ENCODE results near the gene NOS3. TPM values are rescaled to one million over a fixed set of nuclear protein-coding genes. Genes with fewer than 3 reads are reported as not detected.

The NOS3 gene
- total RNA-seq, 1 experiment from 2014 or later, result 3.2 TPM

DNA sequence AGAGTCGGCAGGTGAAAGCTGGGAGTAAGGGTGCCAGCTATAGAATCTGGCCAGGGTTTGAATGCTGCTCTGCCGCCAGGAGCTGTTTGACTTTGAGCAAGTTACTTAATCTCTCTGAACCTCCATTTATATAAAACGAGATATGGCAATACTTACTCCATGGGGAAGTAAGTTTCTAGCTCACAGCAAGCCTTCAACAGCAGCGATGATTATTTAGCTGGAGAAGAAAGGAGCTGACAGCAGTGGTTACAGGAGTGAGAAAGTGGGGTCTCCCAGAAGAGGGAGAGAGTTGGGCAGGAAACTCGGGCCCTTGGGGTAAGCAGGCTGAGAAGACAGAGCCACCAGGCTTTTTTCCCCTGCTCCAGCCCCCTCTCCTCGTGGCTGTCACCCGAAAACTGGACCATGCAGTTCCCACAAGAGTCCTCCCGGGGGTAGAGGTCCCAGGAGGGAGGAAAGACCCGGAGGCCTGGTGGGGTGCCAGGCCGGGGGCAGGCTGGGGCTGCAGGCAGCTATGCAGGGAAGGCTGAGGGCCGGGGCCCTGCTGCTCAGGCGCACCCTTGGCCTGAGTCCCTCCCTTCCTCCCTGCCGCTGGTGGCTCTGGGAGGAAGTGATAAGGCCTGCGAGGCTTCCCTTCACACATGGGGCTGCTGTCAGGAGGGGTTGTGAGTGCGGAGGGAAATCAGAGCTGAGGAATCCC, 3.5 kb downstream of the NOS3 start:
- BruUV-seq (replicated peaks), result no TSS peak
- DNase-seq, result no peak
- H3K79me2 ChIP-seq (ENCODE audit: low read depth), result no peaks in the 10 kb centered on the region
- H3F3A ChIP-seq (ENCODE audit: insufficient read depth, low read depth), result peaks cover 8% of the 10 kb centered on the region; the same call in 1 of the 2 replicates
- peaks cover 11% of the 10 kb centered on the region; the same call in 1 of the 2 replicates for H3K27me3 ChIP-seq (ENCODE audit: insufficient read depth, low read depth)
- no peaks in the 10 kb centered on the region for H4K20me1 ChIP-seq (ENCODE audit: insufficient read depth)
- no peak overlapping the region for H2AFZ ChIP-seq
- H3K27ac ChIP-seq, result no peak overlapping the region
- no peak overlapping the region for H3K4me3 ChIP-seq
- no peaks in the 10 kb centered on the region for H3K4me1 ChIP-seq (replicated peaks; ENCODE audit: insufficient read depth)
- H3K4me2 ChIP-seq, result no peak overlapping the region
- ChIA-PET CTCF (interaction anchor here (0.6 kb wide), 1 partner anchor 172 kb away, joined by 11 read pairs; no protein-coding TSS in a partner anchor), POLR2A (ENCODE audit: unreplicated experiment) (interaction anchor here (0.7 kb wide), 1 partner anchor 1575 kb away, joined by 3 read pairs; no protein-coding TSS in a partner anchor)
- no peaks in the 10 kb centered on the region for H3K9me2 ChIP-seq (ENCODE audit: insufficient read depth)
- intact Hi-C loops (cut with micrococcal nuclease; ENCODE audit: unreplicated experiment), result no loop called here
- H3K9me3 ChIP-seq (ENCODE audit: insufficient read depth, low read depth), result peaks cover 16% of the 10 kb centered on the region; the same call in 1 of the 2 replicates
- H3K36me3 ChIP-seq (ENCODE audit: low read depth), result no peaks in the 10 kb centered on the region
- TF ChIP-seq, protein P1, sequence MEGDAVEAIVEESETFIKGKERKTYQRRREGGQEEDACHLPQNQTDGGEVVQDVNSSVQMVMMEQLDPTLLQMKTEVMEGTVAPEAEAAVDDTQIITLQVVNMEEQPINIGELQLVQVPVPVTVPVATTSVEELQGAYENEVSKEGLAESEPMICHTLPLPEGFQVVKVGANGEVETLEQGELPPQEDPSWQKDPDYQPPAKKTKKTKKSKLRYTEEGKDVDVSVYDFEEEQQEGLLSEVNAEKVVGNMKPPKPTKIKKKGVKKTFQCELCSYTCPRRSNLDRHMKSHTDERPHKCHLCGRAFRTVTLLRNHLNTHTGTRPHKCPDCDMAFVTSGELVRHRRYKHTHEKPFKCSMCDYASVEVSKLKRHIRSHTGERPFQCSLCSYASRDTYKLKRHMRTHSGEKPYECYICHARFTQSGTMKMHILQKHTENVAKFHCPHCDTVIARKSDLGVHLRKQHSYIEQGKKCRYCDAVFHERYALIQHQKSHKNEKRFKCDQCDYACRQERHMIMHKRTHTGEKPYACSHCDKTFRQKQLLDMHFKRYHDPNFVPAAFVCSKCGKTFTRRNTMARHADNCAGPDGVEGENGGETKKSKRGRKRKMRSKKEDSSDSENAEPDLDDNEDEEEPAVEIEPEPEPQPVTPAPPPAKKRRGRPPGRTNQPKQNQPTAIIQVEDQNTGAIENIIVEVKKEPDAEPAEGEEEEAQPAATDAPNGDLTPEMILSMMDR (conservative IDR thresholded peaks at IDR 0.05), result no peak
- TF ChIP-seq EZH2 (IDR thresholded peaks at IDR 0.05; ENCODE audit: low read depth), result no peak

DNA sequence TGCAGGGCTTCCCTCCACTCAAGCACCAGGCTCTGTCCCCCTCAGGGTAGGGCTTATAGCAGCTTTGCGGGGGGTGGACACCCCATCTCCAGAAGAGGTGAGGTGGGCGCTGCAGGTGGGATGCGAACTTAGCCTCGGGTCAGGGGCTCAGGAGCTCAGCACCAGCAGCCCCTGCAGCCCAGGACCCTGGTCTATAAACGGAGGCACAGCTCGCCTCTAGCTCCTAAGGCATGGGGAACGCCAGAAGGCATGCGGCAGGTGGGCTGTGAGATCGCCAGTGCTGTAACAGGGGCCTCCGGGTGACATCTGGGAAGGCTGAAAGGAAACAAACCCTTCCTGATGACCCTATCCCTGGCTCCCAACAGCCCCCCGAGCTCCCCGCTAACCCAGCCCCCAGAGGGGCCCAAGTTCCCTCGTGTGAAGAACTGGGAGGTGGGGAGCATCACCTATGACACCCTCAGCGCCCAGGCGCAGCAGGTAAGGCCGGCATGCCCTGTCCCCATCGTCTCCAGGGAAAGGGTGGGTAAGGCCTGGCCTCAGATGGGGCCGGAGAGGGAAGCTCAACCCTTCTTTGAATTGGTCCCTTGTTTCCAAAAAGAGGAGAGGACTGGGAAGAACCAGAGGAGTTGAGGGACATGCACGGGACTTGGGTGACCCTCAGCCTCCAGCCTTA, 4.2 kb downstream of the NOS3 start:
- no peaks in the 10 kb centered on the region for H3K36me3 ChIP-seq (ENCODE audit: low read depth)
- no TSS peak for BruUV-seq (replicated peaks)
- no peak overlapping the region for H3K4me3 ChIP-seq
- H3K4me1 ChIP-seq (replicated peaks; ENCODE audit: insufficient read depth), result no peaks in the 10 kb centered on the region
- H3K27ac ChIP-seq, result no peak overlapping the region
- ChIA-PET POLR2A (ENCODE audit: unreplicated experiment) (interaction anchor here (0.7 kb wide), 1 partner anchor 1576 kb away, joined by 3 read pairs; no protein-coding TSS in a partner anchor), CTCF (no interaction called here)
- intact Hi-C loops (cut with micrococcal nuclease; ENCODE audit: unreplicated experiment), result no loop called here
- no peaks in the 10 kb centered on the region for H3K9me2 ChIP-seq (ENCODE audit: insufficient read depth)
- H3K9me3 ChIP-seq (ENCODE audit: insufficient read depth, low read depth), result peaks cover 9% of the 10 kb centered on the region; the same call in 1 of the 2 replicates
- no peaks in the 10 kb centered on the region for H3K79me2 ChIP-seq (ENCODE audit: low read depth)
- H3F3A ChIP-seq (ENCODE audit: insufficient read depth, low read depth), result peaks cover 8% of the 10 kb centered on the region; the same call in 1 of the 2 replicates
- no peak for DNase-seq
- no peak overlapping the region for H2AFZ ChIP-seq
- peaks cover 11% of the 10 kb centered on the region; the same call in 1 of the 2 replicates for H3K27me3 ChIP-seq (ENCODE audit: insufficient read depth, low read depth)
- H3K4me2 ChIP-seq, result no peak overlapping the region
- TF ChIP-seq EZH2 (IDR thresholded peaks at IDR 0.05; ENCODE audit: low read depth), result no peak
- H4K20me1 ChIP-seq (ENCODE audit: insufficient read depth), result no peaks in the 10 kb centered on the region

DNA sequence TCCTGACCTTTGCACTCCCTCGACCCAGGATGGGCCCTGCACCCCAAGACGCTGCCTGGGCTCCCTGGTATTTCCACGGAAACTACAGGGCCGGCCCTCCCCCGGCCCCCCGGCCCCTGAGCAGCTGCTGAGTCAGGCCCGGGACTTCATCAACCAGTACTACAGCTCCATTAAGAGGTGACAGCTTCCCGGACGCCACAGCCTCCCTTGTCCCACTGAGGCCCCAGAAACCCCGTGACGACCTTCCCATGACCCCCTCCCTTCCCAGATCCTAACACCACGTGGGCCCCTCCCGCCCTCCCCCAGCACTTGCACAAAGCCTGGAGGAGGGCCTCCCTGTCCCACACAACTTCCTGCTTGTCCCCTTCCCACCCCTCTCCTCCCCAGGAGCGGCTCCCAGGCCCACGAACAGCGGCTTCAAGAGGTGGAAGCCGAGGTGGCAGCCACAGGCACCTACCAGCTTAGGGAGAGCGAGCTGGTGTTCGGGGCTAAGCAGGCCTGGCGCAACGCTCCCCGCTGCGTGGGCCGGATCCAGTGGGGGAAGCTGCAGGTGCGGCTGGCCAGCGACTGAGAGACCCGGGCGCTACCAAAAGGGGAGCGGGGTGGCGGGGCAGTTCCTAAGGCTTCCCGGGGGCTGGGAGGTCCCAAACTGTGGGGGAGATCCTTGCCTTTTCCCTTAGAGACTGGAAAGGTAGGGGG, 5.7 kb downstream of the NOS3 start:
- H3K27ac ChIP-seq, result no peak overlapping the region
- H3K9me3 ChIP-seq (ENCODE audit: insufficient read depth, low read depth), result no peaks in the 10 kb centered on the region; the same call in 1 of the 2 replicates
- no TSS peak for BruUV-seq (replicated peaks)
- POLR2A ChIA-PET (ENCODE audit: unreplicated experiment), result interaction anchor here (0.6 kb wide), 1 partner anchor 117 kb away, joined by 3 read pairs; no protein-coding TSS in a partner anchor
- intact Hi-C loops (cut with micrococcal nuclease; ENCODE audit: unreplicated experiment), result no loop called here
- peaks cover 8% of the 10 kb centered on the region; the same call in 1 of the 2 replicates for H3F3A ChIP-seq (ENCODE audit: insufficient read depth, low read depth)
- CTCF ChIA-PET, result no interaction called here
- no peak for DNase-seq
- no peak overlapping the region for H3K4me2 ChIP-seq
- TF ChIP-seq, protein P1 (conservative IDR thresholded peaks at IDR 0.05), result no peak
- no peak for TF ChIP-seq EZH2 (IDR thresholded peaks at IDR 0.05; ENCODE audit: low read depth)
- no peaks in the 10 kb centered on the region for H3K9me2 ChIP-seq (ENCODE audit: insufficient read depth)
- no peaks in the 10 kb centered on the region for H4K20me1 ChIP-seq (ENCODE audit: insufficient read depth)
- peaks cover 11% of the 10 kb centered on the region; the same call in 1 of the 2 replicates for H3K27me3 ChIP-seq (ENCODE audit: insufficient read depth, low read depth)
- H3K79me2 ChIP-seq (ENCODE audit: low read depth), result no peaks in the 10 kb centered on the region
- no peak overlapping the region for H2AFZ ChIP-seq
- no peaks in the 10 kb centered on the region for H3K4me1 ChIP-seq (replicated peaks; ENCODE audit: insufficient read depth)
- no peaks in the 10 kb centered on the region for H3K36me3 ChIP-seq (ENCODE audit: low read depth)
- no peak overlapping the region for H3K4me3 ChIP-seq

Data from PC-9 (cell line).